Astrocyte (in vitro differentiated cells and primary cell): ENCODE data around the gene ACOX1. TPM values are rescaled to one million over a fixed set of nuclear protein-coding genes. Genes with fewer than 3 reads are reported as not detected.
A peak's percentile ranks its signal among the peaks of the same experiment; 100 is the strongest.

ENCODE experiments used
- DNase-seq: peaks from one replicate; pipeline ENCODE4 v3.0.0-alpha.2; 2010; ENCODE audit warnings: low read depth
- FAIRE-seq: peaks from 2 replicates; lab custom pipeline; 2011; peaks lifted over from hg19 to GRCh38; lab: Jason Lieb, UNC
- H2AFZ ChIP-seq: 2 replicates; pipeline ENCODE4 v1.6.0; 2012; ENCODE audit warnings: low read depth, low read length, inconsistent platforms
- H3K27ac ChIP-seq: 2 replicates; pipeline ENCODE4 v1.5.1; 2011; ENCODE audit warnings: low read depth, low read length, inconsistent platforms
- H3K27me3 ChIP-seq: 2 replicates; pipeline ENCODE4 v1.6.0; 2011; ENCODE audit warnings: low read length, inconsistent platforms; ENCODE audit not compliant: insufficient read depth
- H3K36me3 ChIP-seq: 2 replicates; pipeline ENCODE4 v1.5.1; 2011; ENCODE audit warnings: low read length, inconsistent platforms; ENCODE audit not compliant: insufficient read depth
- H3K4me1 ChIP-seq: 2 replicates; pipeline ENCODE4 v1.5.1; 2011; ENCODE audit warnings: low read length, inconsistent platforms; ENCODE audit not compliant: insufficient read depth
- H3K4me2 ChIP-seq: 2 replicates; pipeline ENCODE4 v1.6.0; 2012; ENCODE audit warnings: low read length, inconsistent platforms
- H3K4me3 ChIP-seq: 2 replicates; pipeline ENCODE4 v1.5.1; 2011; ENCODE audit warnings: low read depth, mild to moderate bottlenecking, low read length, inconsistent platforms; ENCODE audit not compliant: insufficient read depth
- H3K79me2 ChIP-seq: 2 replicates; pipeline ENCODE4 v1.6.0; 2012; ENCODE audit warnings: mild to moderate bottlenecking, low read length, inconsistent platforms; ENCODE audit not compliant: insufficient read depth
- H3K9ac ChIP-seq: 2 replicates; pipeline ENCODE4 v1.6.0; 2012; ENCODE audit warnings: mild to moderate bottlenecking, low read length, inconsistent platforms
- H3K9me3 ChIP-seq: 2 replicates; pipeline ENCODE4 v1.5.1; 2012; ENCODE audit warnings: low read depth, mild to moderate bottlenecking, low read length, inconsistent platforms; ENCODE audit not compliant: insufficient read depth
- H4K20me1 ChIP-seq: 2 replicates; pipeline ENCODE4 v1.6.0; 2012; ENCODE audit warnings: low read length, inconsistent platforms; ENCODE audit not compliant: insufficient read depth
- H3K27ac Mint-ChIP-seq: one replicate; pipeline ENCODE4 v1.8.0; 2021; ENCODE audit warnings: mild to moderate bottlenecking, mixed read lengths; ENCODE audit not compliant: unreplicated experiment
- H3K27me3 Mint-ChIP-seq: one replicate; pipeline ENCODE4 v1.8.0; 2021; ENCODE audit warnings: low read depth, mixed read lengths; ENCODE audit not compliant: unreplicated experiment
- H3K36me3 Mint-ChIP-seq: one replicate; pipeline ENCODE4 v1.8.0; 2021; ENCODE audit warnings: low read depth, mixed read lengths; ENCODE audit not compliant: unreplicated experiment
- H3K4me1 Mint-ChIP-seq: one replicate; pipeline ENCODE4 v1.8.0; 2021; ENCODE audit warnings: low read depth, mixed read lengths; ENCODE audit not compliant: unreplicated experiment
- H3K4me3 Mint-ChIP-seq: one replicate; pipeline ENCODE4 v1.8.0; 2021; ENCODE audit warnings: mild to moderate bottlenecking, moderate library complexity, mixed read lengths; ENCODE audit not compliant: unreplicated experiment
- H3K9me3 Mint-ChIP-seq: one replicate; pipeline ENCODE4 v1.8.0; 2021; ENCODE audit warnings: mild to moderate bottlenecking, mixed read lengths; ENCODE audit not compliant: unreplicated experiment
- EZH2 ChIP-seq: IDR thresholded peaks from 2 replicates; pipeline ENCODE4 v1.6.1; 2012; ENCODE audit warnings: mild to moderate bottlenecking, low read length, inconsistent platforms; ENCODE audit not compliant: insufficient read depth
- total RNA-seq: library from RNA; stranded (reverse); gene quantifications from 2 replicates; pipeline ENCODE4 v1.2.1, GENCODE V29; 2021
- TF ChIP-seq, protein P1 (sequence below): IDR thresholded peaks from 2 replicates; pipeline ENCODE4 v1.5.1; 2011; ENCODE audit warnings: low read depth, mild to moderate bottlenecking, inconsistent platforms, low read length, moderate library complexity; ENCODE audit not compliant: insufficient read depth

Gene ACOX1
- total RNA-seq, 1 donor from 2014 or later = 61.3 TPM

DNA sequence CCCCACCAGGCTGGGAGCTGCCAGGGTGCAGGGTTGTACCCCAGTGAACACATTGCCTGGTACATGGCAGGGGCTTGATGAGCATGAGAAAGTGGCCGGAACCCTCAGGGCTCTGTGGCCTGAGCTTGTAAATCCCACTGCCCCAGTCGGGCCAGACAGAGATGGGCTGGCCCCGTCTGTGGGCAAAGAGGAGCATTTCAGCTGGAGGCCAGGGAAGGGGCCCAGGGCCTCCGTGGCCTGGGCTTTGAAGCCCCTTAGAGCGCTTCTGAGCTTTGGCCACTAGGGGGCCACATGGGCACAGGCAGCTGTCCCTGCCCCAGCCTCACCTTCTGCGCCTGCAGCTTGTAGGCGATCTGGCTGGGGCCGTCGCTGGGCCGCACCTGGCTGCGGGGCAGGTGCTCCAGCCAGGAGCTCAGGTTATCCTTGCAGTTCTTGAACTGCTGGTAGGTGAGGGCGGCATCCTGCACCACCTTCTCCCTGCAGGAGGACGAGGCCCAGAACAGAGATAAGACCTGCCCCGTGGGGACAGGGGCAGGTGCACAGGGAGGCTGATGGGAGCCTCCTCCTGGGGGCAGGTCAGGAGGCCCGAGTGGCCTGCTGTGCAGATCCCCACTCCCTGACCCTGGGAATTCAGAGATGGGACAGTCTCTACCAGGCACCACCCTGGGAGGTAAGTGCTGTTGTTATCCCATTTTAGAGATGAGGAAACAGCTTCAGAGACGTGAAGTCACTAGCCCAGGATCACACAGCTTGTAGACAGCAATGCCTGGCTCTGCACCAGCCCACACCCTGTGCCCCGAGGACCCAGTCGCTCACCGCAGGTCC is 35.3 kb upstream of the ACOX1 start:
- H3K4me1 ChIP-seq = peaks cover 8% of the 10 kb centered on the region

DNA sequence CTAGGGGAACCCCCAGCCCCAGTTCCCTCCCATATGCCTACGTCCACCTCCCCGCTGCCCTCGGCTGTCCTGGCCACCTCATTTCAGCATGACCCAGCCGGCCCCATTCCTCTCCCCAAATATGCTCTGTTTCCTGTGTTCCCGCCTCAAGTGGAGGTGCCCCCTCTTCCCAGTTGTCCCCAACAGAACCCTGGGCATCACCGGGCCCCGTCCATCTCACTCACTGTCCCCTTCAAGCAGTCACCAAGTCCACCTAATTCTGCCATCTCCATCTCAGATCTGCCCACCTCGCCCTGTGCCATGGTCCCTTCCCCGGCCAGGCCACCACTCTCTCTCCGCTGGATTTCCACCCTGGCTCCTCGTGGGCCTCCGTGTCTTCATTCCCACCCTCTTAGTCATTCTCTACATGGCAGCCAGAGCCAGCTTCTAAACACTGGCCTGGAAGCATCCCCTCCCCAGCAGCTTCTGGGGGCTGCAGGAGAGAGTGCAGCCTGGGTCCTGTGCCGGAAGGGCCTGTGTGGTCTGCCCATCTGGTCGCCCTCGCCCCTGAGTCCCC is 34.5 kb upstream of the ACOX1 start:
- Histone ChIP-seq H3K79me2 (no peaks in the 10 kb centered on the region), H3K4me3 (no peak overlapping the region), H3K9ac (no peak overlapping the region), H3K9me3 (no peaks in the 10 kb centered on the region), H2AFZ (peak overlapping the region; percentile 10), H3K36me3 (no peaks in the 10 kb centered on the region), H4K20me1 (no peaks in the 10 kb centered on the region), H3K4me2 (no peak overlapping the region), H3K27ac (no peak overlapping the region), H3K4me1 (peaks cover 8% of the 10 kb centered on the region), H3K27me3 (no peaks in the 10 kb centered on the region)
- Mint-ChIP-seq H3K9me3 (peaks cover 2% of the 10 kb centered on the region), H3K4me3 (peak overlapping the region; percentile 35), H3K4me1 (peaks cover 8% of the 10 kb centered on the region), H3K27me3 (peaks cover 36% of the 10 kb centered on the region), H3K27ac (peak overlapping the region; percentile 55), H3K36me3 (peaks cover 5% of the 10 kb centered on the region)
- no peak for FAIRE-seq
- DNase-seq = no peak
- TF ChIP-seq, protein P1, sequence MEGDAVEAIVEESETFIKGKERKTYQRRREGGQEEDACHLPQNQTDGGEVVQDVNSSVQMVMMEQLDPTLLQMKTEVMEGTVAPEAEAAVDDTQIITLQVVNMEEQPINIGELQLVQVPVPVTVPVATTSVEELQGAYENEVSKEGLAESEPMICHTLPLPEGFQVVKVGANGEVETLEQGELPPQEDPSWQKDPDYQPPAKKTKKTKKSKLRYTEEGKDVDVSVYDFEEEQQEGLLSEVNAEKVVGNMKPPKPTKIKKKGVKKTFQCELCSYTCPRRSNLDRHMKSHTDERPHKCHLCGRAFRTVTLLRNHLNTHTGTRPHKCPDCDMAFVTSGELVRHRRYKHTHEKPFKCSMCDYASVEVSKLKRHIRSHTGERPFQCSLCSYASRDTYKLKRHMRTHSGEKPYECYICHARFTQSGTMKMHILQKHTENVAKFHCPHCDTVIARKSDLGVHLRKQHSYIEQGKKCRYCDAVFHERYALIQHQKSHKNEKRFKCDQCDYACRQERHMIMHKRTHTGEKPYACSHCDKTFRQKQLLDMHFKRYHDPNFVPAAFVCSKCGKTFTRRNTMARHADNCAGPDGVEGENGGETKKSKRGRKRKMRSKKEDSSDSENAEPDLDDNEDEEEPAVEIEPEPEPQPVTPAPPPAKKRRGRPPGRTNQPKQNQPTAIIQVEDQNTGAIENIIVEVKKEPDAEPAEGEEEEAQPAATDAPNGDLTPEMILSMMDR = no peak
- no peak for TF ChIP-seq EZH2

More for the DNA sequence above, 35.3 kb upstream of the ACOX1 start:
- Mint-ChIP-seq H3K9me3 (peaks cover 2% of the 10 kb centered on the region), H3K36me3 (peaks cover 3% of the 10 kb centered on the region), H3K27me3 (peaks cover 35% of the 10 kb centered on the region), H3K4me1 (peaks cover 8% of the 10 kb centered on the region), H3K4me3 (peak overlapping the region; percentile 35), H3K27ac (no peak overlapping the region)
- no peak overlapping the region for H3K27ac ChIP-seq
- no peak overlapping the region for H3K9ac ChIP-seq
- no peaks in the 10 kb centered on the region for H3K79me2 ChIP-seq
- no peaks in the 10 kb centered on the region for H4K20me1 ChIP-seq
- no peak overlapping the region for H2AFZ ChIP-seq
- H3K4me2 ChIP-seq = no peak overlapping the region
- DNase-seq (peak; percentile 21), FAIRE-seq (no peak)
- no peaks in the 10 kb centered on the region for H3K9me3 ChIP-seq
- H3K27me3 ChIP-seq = no peaks in the 10 kb centered on the region
- no peaks in the 10 kb centered on the region for H3K36me3 ChIP-seq
- no peak for TF ChIP-seq EZH2
- TF ChIP-seq, protein P1 = peak; percentile 65
- no peak overlapping the region for H3K4me3 ChIP-seq
